Gastrocnemius medialis (tissue), 4 donors: ENCODE data around the gene POLE. TPM values are rescaled to one million over a fixed set of nuclear protein-coding genes. Genes with fewer than 3 reads are reported as not detected.

Experiments
- ATAC-seq, 2 donors: fragments of 150-250 bp; one replicate each; pipeline ENCODE4 v1.9.1; 2016
- DNase-seq, 2 donors: peaks; one replicate each; pipeline ENCODE4 v3.0.0-alpha.2; 2019
- H3K27ac ChIP-seq, 4 donors: fragments of 200-600 bp; sonication (generic); 1 replicate in 1 of 4; 2 replicates in 3 of 4; pipeline ENCODE4 v1.5.1; 2016 to 2018; ENCODE audit warnings: mild to moderate bottlenecking in 2 of 4, moderate library complexity in 1 of 4
- H3K27me3 ChIP-seq, 3 donors: fragments of 200-600 bp; sonication (generic) in 2 of 3; 1 replicate in 1 of 3; 2 replicates in 2 of 3; pipeline versions ENCODE4 v1.5.1 to v1.6.0; 2016 to 2019; ENCODE audit warnings: mild to moderate bottlenecking in 1 of 3, moderate library complexity in 1 of 3
- H3K36me3 ChIP-seq, 2 donors: fragments of 200-600 bp; sonication (generic) in 1 of 2; one replicate each; pipeline ENCODE4 v1.5.1; 2017 to 2018
- H3K4me1 ChIP-seq, 2 donors: fragments of 200-600 bp; sonication (generic) in 1 of 2; one replicate each; pipeline ENCODE4 v1.5.1; 2016 to 2017; ENCODE audit warnings: mild to moderate bottlenecking in 2 of 2
- H3K4me3 ChIP-seq, 4 donors: fragments of 200-600 bp; sonication (generic) in 3 of 4; 1 replicate in 1 of 4; 2 replicates in 3 of 4; pipeline ENCODE4 v1.5.1; 2016 to 2019; ENCODE audit warnings: mild to moderate bottlenecking in 2 of 4
- H3K9me3 ChIP-seq, 3 donors: fragments of 200-600 bp; sonication (generic) in 2 of 3; 1 replicate in 1 of 3; 2 replicates in 2 of 3; pipeline ENCODE4 v1.5.1; 2016 to 2019
- CTCF ChIP-seq, 5 experiments: fragments of 450-650 bp in 3 of 5; fragments of 200-600 bp in 2 of 5; sonication (generic) in 2 of 5; IDR thresholded peaks in 4 of 5; conservative IDR thresholded peaks in 1 of 5; 1 replicate in 4 of 5; 2 replicates in 1 of 5; pipeline ENCODE4 v1.5.1; 2016 to 2019; ENCODE audit warnings: antibody characterized with exemption in 5 of 5, mild to moderate bottlenecking in 3 of 5, moderate library complexity in 3 of 5
- POLR2A ChIP-seq, 2 donors: fragments of 450-650 bp; IDR thresholded peaks; one replicate each; pipeline ENCODE4 v1.6.1; 2017; ENCODE audit warnings: antibody characterized with exemption in 2 of 2, mild to moderate bottlenecking in 2 of 2, moderate library complexity in 2 of 2
- in situ Hi-C, 4 donors: fragments of 200-750 bp; cut with MboI; loops; one replicate each; pipeline versions ENCODE4 v1.15.0 to v1.8.0; 2017; ENCODE audit warnings: low sequenced_read_pairs in 4 of 4
- intact Hi-C: fragments of 100-400 bp; cut with DNase I; formaldehyde crosslinking; loops from one replicate; pipeline ENCODE4 v1.15.1; 2023; ENCODE audit warnings: low total_unique reads
- total RNA-seq, 4 donors: library from RNA; depleted of rRNA; stranded (reverse); fragments of >200 nt; gene quantifications; one replicate each; pipeline versions ENCODE4 v1.1.0 to v1.2.3, GENCODE V29; 2016

POLE gene
- total RNA-seq, 4 donors from 2014 or later, result 7.1 to 18.7 (median 11.1) TPM

- no peaks in the 10 kb centered on the region for H3K27me3 ChIP-seq
- TF ChIP-seq CTCF (IDR thresholded peaks at IDR 0.05 in 4 of 5, conservative IDR thresholded peaks at IDR 0.05 in 1 of 5), result no peak
- TF ChIP-seq POLR2A (IDR thresholded peaks at IDR 0.05), result no peak
- no peaks in the 10 kb centered on the region for H3K9me3 ChIP-seq
- in situ Hi-C loops, result no loop called here
- DNase-seq, result no peak
- H3K27ac ChIP-seq, result no peak overlapping the region
- peaks cover 0 to 58% of the 10 kb centered on the region in 2 donors for H3K36me3 ChIP-seq
- H3K4me3 ChIP-seq, result no peak overlapping the region
- no peak for ATAC-seq
- no peaks in the 10 kb centered on the region for H3K4me1 ChIP-seq
- intact Hi-C loops, result no loop called here
These were observed 45.1 kb downstream of the POLE start for GRCh38 chr12:132641811-132642650.

- in situ Hi-C loops (no loop called here), intact Hi-C loops (no loop called here)
- no peak for DNase-seq
- H3K36me3 ChIP-seq, result peaks cover 0 to 57% of the 10 kb centered on the region in 2 donors
- no peak overlapping the region for H3K4me3 ChIP-seq
- no peak overlapping the region for H3K27ac ChIP-seq
- H3K9me3 ChIP-seq, result no peaks in the 10 kb centered on the region
- H3K4me1 ChIP-seq, result no peaks in the 10 kb centered on the region
- H3K27me3 ChIP-seq, result no peaks in the 10 kb centered on the region
- ATAC-seq, result no peak
- TF ChIP-seq POLR2A (IDR thresholded peaks at IDR 0.05), result no peak
- TF ChIP-seq CTCF (IDR thresholded peaks at IDR 0.05 in 4 of 5, conservative IDR thresholded peaks at IDR 0.05 in 1 of 5), result no peak
These were observed 46.2 kb downstream of the POLE start for GRCh38 chr12:132640936-132641335.

DNA sequence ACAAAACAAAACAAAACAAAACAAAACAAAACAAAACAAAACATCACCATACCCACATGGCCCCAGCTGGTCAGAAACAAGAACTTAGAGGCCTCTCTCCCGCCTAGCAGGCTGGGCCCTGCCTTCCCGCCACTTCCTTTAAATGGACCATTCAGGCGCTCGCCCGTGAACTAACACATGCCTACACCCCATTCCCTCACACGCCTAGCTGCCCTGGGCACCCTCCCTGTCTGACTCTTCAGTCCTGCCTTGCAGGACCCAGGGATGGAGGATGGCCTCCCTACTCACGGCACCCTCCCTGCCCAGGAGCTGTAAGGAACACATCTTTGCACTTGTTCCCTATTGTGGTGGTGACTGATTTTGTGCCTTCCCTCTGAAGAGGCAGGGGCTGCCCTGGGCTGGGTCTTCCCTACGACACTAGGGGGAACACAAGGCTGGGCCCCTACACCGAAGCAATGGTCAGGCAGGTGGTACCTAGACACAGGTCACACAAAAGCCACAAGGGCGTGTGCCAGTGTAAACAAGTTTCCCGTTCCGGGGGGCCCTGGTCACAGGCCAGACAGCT is 47.1 kb downstream of the POLE start:
- peaks cover 0 to 61% of the 10 kb centered on the region in 2 donors for H3K36me3 ChIP-seq
- TF ChIP-seq CTCF (IDR thresholded peaks at IDR 0.05 in 4 of 5, conservative IDR thresholded peaks at IDR 0.05 in 1 of 5), result no peak
- no peak for TF ChIP-seq POLR2A (IDR thresholded peaks at IDR 0.05)
- H3K4me1 ChIP-seq, result no peaks in the 10 kb centered on the region
- ATAC-seq, result no peak
- no peak for DNase-seq
- H3K27me3 ChIP-seq, result no peaks in the 10 kb centered on the region
- in situ Hi-C loops (no loop called here), intact Hi-C loops (no loop called here)
- no peak overlapping the region for H3K27ac ChIP-seq
- H3K4me3 ChIP-seq, result no peak overlapping the region
- H3K9me3 ChIP-seq, result no peaks in the 10 kb centered on the region

DNA sequence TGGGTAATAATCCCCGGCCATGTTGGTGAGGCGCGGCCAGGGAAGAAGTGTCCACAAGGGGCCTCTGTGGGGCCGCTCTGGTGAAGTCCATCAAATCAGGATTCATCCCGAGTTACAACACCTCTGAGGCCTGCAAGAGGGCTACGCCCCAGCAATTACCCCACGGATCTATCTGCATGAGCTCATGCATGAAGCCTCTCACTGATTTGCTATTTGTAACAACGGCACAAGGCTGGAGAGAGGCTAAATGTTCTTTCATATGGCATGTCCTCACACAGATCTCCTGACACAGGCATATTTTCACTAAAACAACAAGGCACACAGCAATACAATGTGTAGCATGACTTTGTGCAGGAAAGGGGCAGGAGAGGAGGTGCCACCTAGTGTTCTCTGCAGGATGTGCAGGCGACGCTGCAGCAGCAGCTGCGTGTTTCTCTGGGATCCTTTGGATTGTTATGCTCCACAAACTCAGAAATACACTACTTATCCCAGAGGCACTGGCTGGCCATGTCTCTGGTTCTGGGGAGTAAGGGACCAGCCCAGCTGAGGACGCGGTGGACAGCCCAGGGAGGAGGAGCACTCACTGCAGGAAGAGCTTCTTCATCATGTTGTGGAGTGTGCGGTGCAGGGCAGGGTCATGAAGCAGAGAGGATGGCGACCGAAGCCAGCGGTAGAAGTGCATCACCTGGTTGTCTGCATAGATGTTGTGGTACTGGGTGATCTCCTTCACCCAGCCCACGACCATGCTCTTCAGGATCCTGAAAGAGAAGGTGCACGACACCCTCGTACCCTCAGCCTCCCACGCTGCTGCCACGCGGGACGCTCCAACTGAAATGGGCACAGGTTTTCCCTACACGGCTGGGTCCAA is 48.4 kb downstream of the POLE start:
- no peak overlapping the region for H3K27ac ChIP-seq
- intact Hi-C loops, result no loop called here

More for the DNA sequence above, 48.4 kb downstream of the POLE start:
- in situ Hi-C loops, result no loop called here
- Histone ChIP-seq H3K9me3 (no peaks in the 10 kb centered on the region), H3K36me3 (peaks cover 0 to 68% of the 10 kb centered on the region in 2 donors), H3K4me3 (no peak overlapping the region), H3K4me1 (no peaks in the 10 kb centered on the region), H3K27me3 (no peaks in the 10 kb centered on the region)
- peak in 1 of 2 donors; percentile 48 for DNase-seq
- TF ChIP-seq CTCF (IDR thresholded peaks at IDR 0.05 in 4 of 5, conservative IDR thresholded peaks at IDR 0.05 in 1 of 5), result peak in 4 of 5 experiments; percentile 28 to 57 (median 36)
- TF ChIP-seq POLR2A (IDR thresholded peaks at IDR 0.05), result no peak
- ATAC-seq, result peak; percentile 39 to 56
